Stimulated activated CD8-positive, alpha-beta memory T cell treated with anti-CD3 and anti-CD28 coated beads, Interleukin-2, amount 100 ng/mL, for 48 hours (primary cell): Measurements from ENCODE around the gene PEX14.

Experiments
- DNase-seq, 2 donors: peaks; one replicate each; pipeline ENCODE4 v3.0.0-alpha.2; 2020; ENCODE audit warnings: low read depth in 2 of 2

Gene PEX14

DNA sequence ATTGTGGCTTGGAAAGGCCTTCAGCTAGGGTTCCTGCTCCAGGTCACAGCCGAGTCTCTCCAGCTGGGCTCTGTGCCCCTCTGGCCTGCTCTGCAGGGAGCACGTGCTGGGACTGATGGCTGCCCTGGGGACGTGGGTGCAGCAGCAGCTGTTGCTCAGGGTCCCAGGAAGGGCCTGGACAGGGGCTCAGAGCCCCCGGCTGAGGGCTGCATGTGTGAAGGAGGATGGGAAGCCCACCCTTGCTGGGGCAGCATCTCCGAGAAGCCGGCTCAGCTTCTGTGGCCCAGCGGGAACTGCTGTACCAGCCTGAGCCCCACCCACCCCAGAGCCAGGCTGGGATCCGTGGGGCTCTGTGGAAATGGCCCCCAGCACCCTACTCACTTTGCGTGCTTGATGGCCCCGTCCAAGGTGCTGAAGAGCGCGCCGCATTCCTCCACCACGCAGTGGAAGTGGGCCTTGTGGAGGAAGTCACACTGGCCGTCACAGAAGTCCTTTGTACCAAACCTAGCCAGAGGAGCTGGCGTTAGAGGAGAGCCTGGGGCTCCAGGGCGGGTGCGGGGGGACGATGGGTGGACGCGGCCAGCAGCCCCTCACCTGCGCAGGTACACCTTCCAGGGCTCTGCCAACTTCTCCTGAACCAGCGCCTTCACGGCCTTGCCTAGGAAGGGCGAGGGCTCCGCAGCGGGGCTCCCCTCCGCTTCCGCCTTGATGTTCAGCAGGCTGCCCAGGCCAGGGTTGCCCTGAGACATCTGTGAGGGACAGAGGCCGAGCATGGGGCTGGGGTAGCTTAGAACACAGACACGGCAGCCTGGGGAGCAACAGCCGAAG lies 174.2 kb downstream of the PEX14 start:
- no peak for DNase-seq

DNA sequence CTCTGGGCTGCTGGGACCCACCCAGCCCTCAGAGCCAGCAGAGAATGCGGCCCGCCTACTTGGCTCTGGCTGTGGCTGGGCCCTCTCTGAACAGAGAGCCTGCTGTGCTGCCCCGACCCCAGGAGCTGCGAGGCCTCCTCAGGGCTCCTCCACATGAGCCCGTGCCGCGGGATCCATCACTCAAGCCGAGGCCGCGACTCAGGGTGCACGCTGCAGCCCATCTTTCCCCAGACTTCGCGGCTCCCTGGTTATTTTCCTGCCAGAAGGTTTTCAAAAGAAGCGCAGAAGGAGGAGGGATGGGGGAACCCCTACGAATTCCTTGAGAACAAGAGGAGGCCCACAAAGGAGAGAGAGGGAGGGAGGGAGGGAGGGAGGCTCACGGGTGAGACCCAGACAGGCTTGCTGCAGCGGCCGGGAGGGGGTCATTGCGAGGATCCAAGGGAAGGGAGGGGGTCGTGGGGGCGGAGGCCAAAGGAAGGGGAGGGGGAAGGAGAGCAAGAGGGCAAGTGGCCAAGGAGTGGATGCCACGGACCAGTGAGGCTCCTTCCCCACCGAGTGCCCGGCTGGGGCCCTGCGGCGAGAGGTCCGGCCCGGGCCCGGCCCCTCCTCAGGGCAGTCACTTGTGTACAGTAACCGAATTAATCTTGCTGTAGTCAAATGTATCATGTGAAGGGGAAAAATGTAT lies 174.9 kb downstream of the PEX14 start:
- no peak for DNase-seq

DNA sequence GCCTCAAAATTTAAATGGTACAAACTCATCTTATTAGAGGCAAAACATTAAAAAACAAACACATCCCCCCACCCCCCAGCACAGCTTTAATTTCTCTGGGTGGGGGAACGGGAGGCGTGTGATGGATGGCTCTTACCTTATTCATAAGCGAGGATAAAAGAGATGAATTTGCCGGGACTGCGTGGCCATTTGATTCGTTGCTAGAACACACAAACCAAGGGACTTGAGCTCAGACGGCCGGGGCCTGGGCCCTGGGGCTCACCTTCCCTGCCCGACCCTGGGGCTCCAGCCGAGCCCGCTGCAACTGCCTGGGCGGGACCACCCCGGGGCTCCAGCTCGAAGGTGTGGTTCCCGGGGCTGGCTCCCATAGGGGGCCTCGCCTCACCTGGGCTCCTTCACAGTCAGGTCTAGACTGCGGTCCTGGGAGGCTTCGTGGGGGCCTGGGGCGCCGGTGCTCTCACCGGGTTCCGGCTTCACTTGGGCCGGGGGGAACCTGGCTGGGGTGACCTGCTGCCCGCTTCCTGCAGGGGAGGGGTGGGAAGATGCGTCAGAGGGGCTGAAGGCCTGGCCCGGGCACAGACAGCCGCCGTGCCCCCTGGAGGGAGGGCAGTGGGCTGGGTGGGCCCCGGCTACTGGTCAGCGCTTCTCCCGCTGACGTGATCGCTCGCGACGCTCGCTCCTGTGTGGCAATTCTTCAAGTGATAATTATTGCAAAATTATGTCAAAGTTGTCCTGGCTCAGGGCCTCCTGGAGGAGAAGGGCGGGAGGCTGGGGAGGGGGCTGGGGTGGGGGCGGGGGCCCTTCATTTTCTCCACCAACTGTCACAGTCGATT lies 176.0 kb downstream of the PEX14 start:
- DNase-seq, result no peak

DNA sequence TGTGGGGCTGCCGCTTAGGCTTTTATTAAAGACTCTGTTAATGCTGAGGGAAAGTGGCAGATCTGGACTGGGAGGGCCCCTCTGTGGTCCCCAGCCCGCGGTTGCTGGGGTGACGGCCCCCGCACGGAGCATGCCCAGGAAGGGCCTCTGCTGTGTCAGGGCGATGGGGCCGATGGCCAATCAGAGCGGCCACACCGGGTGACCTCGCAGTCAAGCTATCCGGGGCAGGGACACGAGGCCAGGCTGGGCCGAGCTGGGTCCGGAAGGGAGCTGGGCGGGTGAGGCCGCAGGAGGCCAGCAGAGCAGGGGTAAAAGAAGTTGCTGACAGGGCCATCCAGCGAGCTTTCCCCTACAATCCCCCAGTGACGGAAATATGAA lies 176.6 kb downstream of the PEX14 start:
- no peak for DNase-seq

- DNase-seq, result no peak
Measured at GRCh38 chr1:10651793-10652192, 177.0 kb downstream of the PEX14 start.

GRCh38 chr1:10652626-10653025 lies 177.9 kb downstream of the PEX14 start:
- DNase-seq, result no peak

DNA sequence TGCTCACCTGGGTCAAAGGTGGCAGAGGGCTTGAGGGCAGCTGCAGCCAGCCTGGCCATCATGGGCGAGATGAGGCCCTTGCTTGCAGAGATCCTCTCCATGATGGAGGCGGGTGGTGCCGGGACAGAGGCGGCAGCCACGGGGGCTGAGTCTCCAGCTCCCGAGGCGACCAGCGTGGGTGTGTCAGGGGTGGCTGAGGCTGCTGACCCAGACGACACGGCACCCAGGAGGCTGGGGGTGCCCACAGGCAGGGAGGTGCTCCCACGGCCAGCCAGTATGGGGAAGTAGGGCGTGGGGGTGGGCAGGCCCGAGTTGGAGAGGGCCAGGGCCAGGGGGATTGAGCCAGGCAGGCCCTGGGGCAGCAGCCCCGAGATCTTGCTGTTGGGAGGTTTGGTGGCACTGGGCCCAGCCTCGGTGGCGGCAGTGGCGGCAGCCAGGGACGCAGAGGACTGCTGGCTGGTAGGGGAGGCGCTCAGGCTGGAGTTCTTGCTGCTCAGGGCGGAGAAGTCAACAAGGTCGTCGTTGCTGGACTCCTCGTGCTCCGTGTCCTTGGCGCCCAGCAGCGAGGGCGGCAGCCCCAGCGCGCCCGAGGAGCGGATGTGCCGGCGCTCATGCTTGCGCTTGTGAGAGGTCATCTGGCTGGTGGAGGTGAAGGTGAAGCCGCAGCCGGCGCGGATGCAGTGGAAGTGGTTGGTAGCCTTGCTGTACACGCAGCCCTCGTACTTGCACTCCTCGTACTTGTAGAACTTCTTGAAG lies 178.8 kb downstream of the PEX14 start:
- DNase-seq, result no peak

DNA sequence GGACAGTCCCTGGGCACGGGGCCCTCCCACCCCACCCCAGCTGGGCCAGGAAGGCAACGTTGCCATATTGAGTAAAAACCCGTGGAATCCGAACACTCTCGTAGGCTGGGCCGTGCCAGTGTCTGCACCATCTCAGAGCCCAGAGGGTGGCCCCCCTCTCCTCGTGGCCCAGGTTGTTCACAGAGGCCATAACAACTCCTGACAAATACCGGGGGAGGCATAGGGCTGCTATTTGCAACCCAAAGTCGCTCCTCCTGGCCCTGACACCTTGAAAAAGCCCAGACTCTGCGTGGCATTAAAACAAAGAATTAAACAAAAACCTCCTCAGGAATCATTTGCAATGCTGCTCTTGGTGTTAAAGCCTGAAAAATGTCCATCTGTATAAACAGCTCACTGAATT lies 180.3 kb downstream of the PEX14 start:
- no peak for DNase-seq

DNA sequence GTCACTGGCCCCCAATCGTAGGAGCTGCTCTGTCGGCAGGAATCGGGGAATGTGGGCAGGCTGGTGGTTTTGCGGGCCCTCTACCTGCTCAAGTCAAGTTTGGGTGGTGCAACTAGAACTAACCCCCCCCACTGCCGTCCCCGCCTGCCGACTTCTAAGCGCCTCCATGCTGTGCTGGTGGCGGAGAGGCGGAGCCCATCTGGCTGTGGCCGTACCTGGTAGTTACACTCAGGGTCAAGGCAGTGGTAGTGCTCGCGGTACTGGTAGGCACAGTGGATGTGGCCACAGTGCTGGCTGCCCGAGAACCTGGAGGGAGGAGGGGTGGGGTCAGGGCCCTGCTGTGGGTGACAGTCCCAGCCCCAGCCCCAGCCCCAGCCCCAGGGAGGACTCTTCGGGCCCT lies 181.7 kb downstream of the PEX14 start:
- DNase-seq, result no peak

DNA sequence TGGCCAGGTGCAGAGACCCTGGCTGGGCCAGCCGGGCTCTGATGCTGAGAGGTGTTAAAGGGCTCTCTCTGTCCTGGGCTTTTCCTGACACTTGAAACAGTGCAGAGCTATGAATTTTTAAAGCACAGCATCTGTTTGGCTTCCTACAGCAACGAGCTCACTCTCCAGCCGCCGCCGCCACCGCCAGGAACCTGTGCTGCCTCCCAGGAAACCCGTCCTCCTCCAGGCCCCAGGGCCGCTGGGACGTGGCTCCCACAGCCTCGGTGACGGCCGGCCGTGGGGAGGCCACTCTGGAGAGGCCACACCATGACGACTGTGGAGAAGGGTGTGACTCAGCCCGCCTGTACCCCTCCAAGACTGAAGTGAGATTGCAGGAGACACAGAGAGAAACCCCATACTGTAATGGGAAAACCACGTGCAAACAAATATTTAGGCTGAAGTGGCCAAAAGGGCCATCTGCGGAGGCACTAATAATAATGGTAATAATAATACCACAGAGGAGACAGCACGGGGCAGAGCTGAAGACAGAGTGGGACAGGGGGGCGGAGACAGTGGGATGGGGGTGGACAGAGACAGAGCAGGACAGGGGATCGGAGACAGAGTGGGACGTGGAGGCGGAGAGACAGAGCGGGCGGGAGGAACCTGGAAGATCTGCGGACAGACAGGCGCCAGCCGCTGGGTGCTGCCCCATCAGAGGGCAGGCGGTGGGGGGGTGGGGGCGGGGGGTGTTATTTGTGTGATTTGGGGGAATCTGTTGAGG lies 182.5 kb downstream of the PEX14 start:
- DNase-seq, result no peak

DNA sequence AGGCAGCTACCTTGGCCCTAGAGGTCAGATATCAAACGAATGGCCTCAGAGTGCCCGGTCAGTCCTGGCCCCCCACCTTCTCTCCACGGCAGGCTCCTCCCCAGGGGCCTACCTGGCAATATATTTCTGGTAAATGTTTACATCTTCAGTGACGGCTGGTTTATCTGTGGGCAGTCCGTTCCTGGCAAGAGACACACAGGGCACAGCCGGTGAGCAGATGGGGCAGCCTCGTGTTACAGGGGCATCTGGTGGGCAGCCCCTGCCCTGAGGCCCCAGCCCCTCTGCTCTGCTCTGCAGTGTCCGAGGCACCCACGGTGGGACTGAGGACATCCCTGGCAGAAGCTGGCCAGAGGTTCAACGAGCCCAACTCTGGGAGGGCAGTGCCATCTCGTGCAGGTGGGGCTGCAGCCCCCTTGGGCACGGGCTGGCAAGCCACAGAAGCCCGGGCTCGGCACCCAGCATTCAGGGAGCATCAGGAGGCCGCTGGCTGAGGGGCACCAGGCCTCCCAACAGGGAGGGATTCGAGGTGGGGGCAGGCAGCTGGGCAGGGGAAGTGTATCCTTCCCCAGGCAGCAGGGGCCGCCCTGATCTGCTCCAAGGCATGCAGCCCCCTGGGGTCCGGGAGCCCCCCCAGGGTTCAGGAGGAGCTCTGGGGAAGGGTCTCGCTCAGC lies 183.8 kb downstream of the PEX14 start:
- DNase-seq, result no peak

GRCh38 chr1:10659218-10659617 lies 184.5 kb downstream of the PEX14 start:
- no peak for DNase-seq

GRCh38 chr1:10659646-10660540 lies 185.1 kb downstream of the PEX14 start:
- no peak for DNase-seq

GRCh38 chr1:10661453-10661852 lies 186.7 kb downstream of the PEX14 start:
- no peak for DNase-seq

- DNase-seq, result no peak
Measured at GRCh38 chr1:10662090-10662688, 187.4 kb downstream of the PEX14 start.

- DNase-seq, result no peak
Measured at GRCh38 chr1:10662824-10663677, 188.3 kb downstream of the PEX14 start.

DNA sequence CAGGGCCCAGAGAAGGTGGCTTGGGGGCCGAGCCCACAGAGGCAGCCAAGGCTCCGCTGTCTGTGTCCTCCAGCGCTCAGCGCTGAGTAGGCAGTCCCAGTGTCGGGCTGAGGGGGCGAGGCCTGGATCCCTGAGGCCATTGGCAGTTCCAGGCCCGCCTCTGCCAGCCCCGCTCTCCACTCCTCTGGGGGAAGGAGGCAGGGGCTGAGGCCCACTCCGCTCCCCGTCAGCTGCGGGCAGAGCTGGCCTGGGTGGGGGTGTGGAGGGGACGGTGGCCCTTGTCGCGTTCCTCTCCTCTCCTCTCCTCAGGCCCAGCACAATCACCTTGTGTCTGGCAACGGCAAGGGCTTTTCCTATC lies 188.9 kb downstream of the PEX14 start:
- no peak for DNase-seq

DNA sequence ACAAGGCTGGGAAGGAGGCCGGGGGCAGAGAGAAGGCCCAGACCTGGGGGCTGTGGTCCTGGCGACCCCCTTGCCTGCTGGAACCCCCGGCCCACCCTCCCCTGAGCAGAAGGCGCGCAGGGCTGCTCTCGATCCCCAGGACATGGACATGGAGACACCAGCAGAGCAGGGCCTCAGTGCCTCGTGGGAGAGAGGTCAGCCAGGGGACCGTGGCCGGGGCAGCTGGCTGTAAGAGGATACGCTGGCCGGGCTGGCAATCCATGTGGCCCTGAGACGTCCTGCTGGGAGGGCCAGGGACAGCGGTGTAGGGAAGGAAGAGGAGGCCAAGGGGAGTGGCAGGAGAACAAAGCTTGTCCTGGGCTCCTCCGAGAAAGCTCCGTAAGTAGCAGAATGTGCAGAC lies 189.5 kb downstream of the PEX14 start:
- no peak for DNase-seq
